IMR-90 (cell line): Measurements from ENCODE around the gene OXSR1. TPM values are rescaled to one million over a fixed set of nuclear protein-coding genes. Genes with fewer than 3 reads are reported as not detected.

Experiments used
- ATAC-seq: fragments of 200-7000 bp; cut with Tn5 transposase; 2 replicates; pipeline ENCODE4 v1.9.1; 2020; ENCODE audit warnings: low read depth, mild to moderate bottlenecking, moderate library complexity
- BruUV-seq: library from RNA; stranded (reverse); fragments of 400-500 nt; replicated peaks from 2 replicates; lab custom pipeline; 2021; lab: Mats Ljungman, UMichigan
- CTCF ChIA-PET: fragments of 300-600 bp; formaldehyde crosslinking; extraction: SDS; loops from one replicate; lab custom pipeline; 2021; ENCODE audit warnings: antibody characterized with exemption; lab: Yijun Ruan, JAX
- POLR2A ChIA-PET: fragments of 300-600 bp; sonication (Branson Sonifier 250); formaldehyde crosslinking; loops from one replicate; lab custom pipeline; 2022; ENCODE audit warnings: antibody characterized with exemption; ENCODE audit not compliant: unreplicated experiment; lab: Charles Lee
- DNase-seq: peaks from one replicate; pipeline ENCODE4 v3.0.0; 2013
- H2AFZ ChIP-seq: replicated peaks from 2 replicates; pipeline ENCODE3; 2013; ENCODE audit warnings: low read length, mild to moderate bottlenecking; ENCODE audit not compliant: poor library complexity
- H2AK5ac ChIP-seq: 2 replicates; pipeline ENCODE4 v1.6.1; 2013; ENCODE audit warnings: low read depth, low read length, inconsistent platforms
- H2AK9ac ChIP-seq: replicated peaks from 2 replicates; pipeline ENCODE3; 2013; ENCODE audit warnings: mild to moderate bottlenecking, low read depth, low read length, moderate library complexity; ENCODE audit not compliant: poor library complexity
- H2BK120ac ChIP-seq: 2 replicates; pipeline ENCODE4 v1.6.1; 2013; ENCODE audit warnings: low read depth, low read length, inconsistent platforms
- H2BK15ac ChIP-seq: 3 replicates; pipeline ENCODE4 v1.6.1; 2013; ENCODE audit warnings: low read depth, low read length, inconsistent platforms
- H2BK20ac ChIP-seq: 2 replicates; pipeline ENCODE4 v1.6.1; 2013; ENCODE audit warnings: low read depth, mild to moderate bottlenecking, inconsistent platforms, low read length, moderate library complexity
- H2BK5ac ChIP-seq: 2 replicates; pipeline ENCODE4 v1.6.1; 2013; ENCODE audit warnings: mild to moderate bottlenecking, low read depth, low read length, inconsistent platforms; ENCODE audit not compliant: poor library complexity, severe bottlenecking
- H3K14ac ChIP-seq: replicated peaks from 2 replicates; pipeline ENCODE4 v1.6.1; 2013; ENCODE audit warnings: low read depth, low read length, inconsistent platforms
- H3K18ac ChIP-seq: 2 replicates; pipeline ENCODE4 v1.6.1; 2013; ENCODE audit warnings: low read depth, low read length, control low read depth
- H3K23ac ChIP-seq: 2 replicates; pipeline ENCODE4 v1.6.1; 2013; ENCODE audit warnings: low read depth, low read length, inconsistent platforms
- H3K27ac ChIP-seq: 2 replicates; pipeline ENCODE4 v1.5.1; 2013; ENCODE audit warnings: mild to moderate bottlenecking, control low read depth, low read length; ENCODE audit not compliant: insufficient read depth
- H3K27me3 ChIP-seq: 2 replicates; pipeline ENCODE4 v1.6.1; 2013; ENCODE audit warnings: low read length; ENCODE audit not compliant: control insufficient read depth, insufficient read depth
- H3K36me3 ChIP-seq: 2 replicates; pipeline ENCODE4 v1.6.1; 2013; ENCODE audit warnings: low read length, mixed read lengths; ENCODE audit not compliant: control insufficient read depth, insufficient read depth
- H3K4ac ChIP-seq: 2 replicates; pipeline ENCODE4 v1.6.1; 2013; ENCODE audit warnings: low read depth, low read length, inconsistent platforms
- H3K4me1 ChIP-seq: 2 replicates; pipeline ENCODE4 v1.6.1; 2013; ENCODE audit warnings: low read length, mixed read lengths; ENCODE audit not compliant: control insufficient read depth, insufficient read depth
- H3K4me2 ChIP-seq: 2 replicates; pipeline ENCODE4 v1.6.1; 2013; ENCODE audit warnings: low read depth, mild to moderate bottlenecking, control low read depth, low read length, moderate library complexity
- H3K4me3 ChIP-seq: 2 replicates; pipeline ENCODE4 v1.5.1; 2013; ENCODE audit warnings: low read depth, mild to moderate bottlenecking, control low read depth, low read length, moderate library complexity; ENCODE audit not compliant: insufficient read depth
- H3K56ac ChIP-seq: 2 replicates; pipeline ENCODE4 v1.6.1; 2013; ENCODE audit warnings: low read length, inconsistent platforms; ENCODE audit not compliant: insufficient read depth; ENCODE audit errors: extremely low read depth
- H3K79me1 ChIP-seq, 2 experiments: 2 replicates each; pipeline ENCODE4 v1.6.1; 2013; ENCODE audit warnings: low read length in 2 of 2, inconsistent platforms in 1 of 2, low read depth in 1 of 2
- H3K9ac ChIP-seq: 2 replicates; pipeline ENCODE4 v1.6.1; 2013; ENCODE audit warnings: low read depth, low read length, control low read depth
- H3K9me1 ChIP-seq: 2 replicates; pipeline ENCODE4 v1.6.1; 2013; ENCODE audit warnings: low read length, inconsistent platforms; ENCODE audit not compliant: insufficient read depth
- H3K9me3 ChIP-seq: 2 replicates; pipeline ENCODE4 v1.6.1; 2013; ENCODE audit warnings: low read length; ENCODE audit not compliant: control insufficient read depth, insufficient read depth
- H4K20me1 ChIP-seq: 2 replicates; pipeline ENCODE4 v1.6.1; 2013; ENCODE audit warnings: low read length, inconsistent platforms; ENCODE audit not compliant: insufficient read depth
- H4K5ac ChIP-seq: 2 replicates; pipeline ENCODE4 v1.6.1; 2013; ENCODE audit warnings: mild to moderate bottlenecking, low read depth, low read length, control low read depth
- H4K8ac ChIP-seq, 2 experiments: 2 replicates each; pipeline ENCODE4 v1.6.1; 2013; ENCODE audit warnings: low read depth in 2 of 2, low read length in 2 of 2, control low read depth in 1 of 2, inconsistent platforms in 1 of 2
- H4K91ac ChIP-seq: 2 replicates; pipeline ENCODE4 v1.6.1; 2013; ENCODE audit warnings: low read depth, low read length, inconsistent platforms; ENCODE audit not compliant: insufficient read depth
- BHLHE40 ChIP-seq: fragments of 150-350 bp; IDR thresholded peaks from 2 replicates; pipeline ENCODE4 v1.6.1; 2016; ENCODE audit warnings: mild to moderate bottlenecking, low read depth, low read length
- CEBPB ChIP-seq: IDR thresholded peaks from 2 replicates; pipeline ENCODE4 v1.6.1; 2012; ENCODE audit warnings: low read depth, low read length, improper control_type of control experiment
- CHD1 ChIP-seq: IDR thresholded peaks from 2 replicates; pipeline ENCODE4 v1.6.1; 2012; ENCODE audit warnings: low read depth, low read length, improper control_type of control experiment
- MAFK ChIP-seq: IDR thresholded peaks from 2 replicates; pipeline ENCODE4 v1.6.1; 2012; ENCODE audit warnings: low read depth, low read length, improper control_type of control experiment
- MXI1 ChIP-seq: IDR thresholded peaks from 2 replicates; pipeline ENCODE4 v1.6.1; 2012; ENCODE audit warnings: low read depth, mild to moderate bottlenecking, low read length, moderate library complexity, borderline replicate concordance
- NFE2L2 ChIP-seq: fragments of 150-350 bp; IDR thresholded peaks from 2 replicates; pipeline ENCODE4 v1.6.1; 2016; ENCODE audit warnings: low read depth, mild to moderate bottlenecking, low read length
- RAD21 ChIP-seq: IDR thresholded peaks from 2 replicates; pipeline ENCODE4 v1.6.1; 2012; ENCODE audit warnings: low read length, improper control_type of control experiment
- RCOR1 ChIP-seq: IDR thresholded peaks from 2 replicates; pipeline ENCODE4 v1.6.1; 2012; ENCODE audit warnings: mild to moderate bottlenecking, low read length, improper control_type of control experiment; ENCODE audit not compliant: insufficient replicate concordance
- WGBS, 2 experiments: methylation state at CpG; one replicate each; pipeline versions ENCODE4 v1.1.5 to v1.1.7; 2013; ENCODE audit warnings: missing lambda C conversion rate in 2 of 2; ENCODE audit not compliant: insufficient read length in 1 of 2; ENCODE audit errors: extremely low coverage in 2 of 2; 5-methylcytosine and 5-hydroxymethylcytosine counted together
- dilution Hi-C: fragments of 300-500 bp; cut with HindIII; formaldehyde crosslinking; loops from one replicate; pipeline ENCODE4 v1.14.3; 2018; ENCODE audit warnings: low sequenced_read_pairs; ENCODE audit not compliant: unreplicated experiment
- in situ Hi-C: fragments of 300-500 bp; cut with MboI; formaldehyde crosslinking; loops from 3 replicates; pipeline ENCODE4 v1.14.3; 2019; ENCODE audit warnings: low sequenced_read_pairs, inconsistent platforms, mixed read lengths
- intact Hi-C: fragments of 100-400 bp; cut with micrococcal nuclease; formaldehyde crosslinking; loops from 2 replicates; pipeline ENCODE4 v1.10.0; 2022
- polyA plus RNA-seq, 3 experiments: library from polyadenylated mRNA; depleted of rRNA; stranded (reverse); fragments of >200 nt; gene quantifications; 2 replicates each; pipeline ENCODE4 v1.2.3, GENCODE V29; 2012; ENCODE audit warnings: low replicate concordance in 1 of 3
- total RNA-seq: library from RNA; depleted of rRNA; stranded (reverse); fragments of >200 nt; gene quantifications from 2 replicates; pipeline ENCODE4 v1.2.3, GENCODE V29; 2012
- TF ChIP-seq, protein P1 (sequence below): conservative IDR thresholded peaks from 2 replicates; pipeline ENCODE4 v1.5.1; 2012; ENCODE audit warnings: mild to moderate bottlenecking, low read depth, low read length, improper control_type of control experiment

The OXSR1 gene
- total and polyA plus RNA-seq, 2 of the 4 experiments (the other 2 are of a cell fraction): 32.9 to 37.6 TPM

- H3K4me2 ChIP-seq: no peak overlapping the region
- H3K56ac ChIP-seq: no peak overlapping the region
- no peak overlapping the region for H2AK5ac ChIP-seq
- H3K9me1 ChIP-seq: 0 out of 2 replicates have a peak, but pooled peaks cover 4% of the 10 kb centered on the region
- DNase-seq (no peak), ATAC-seq (no peak)
- no peak overlapping the region for H2AFZ ChIP-seq
- no peak overlapping the region for H3K4me3 ChIP-seq
- H3K4me1 ChIP-seq: no peaks in the 10 kb centered on the region
- WGBS, 2 experiments: 100% methylated on average over 2 of the region's 11 CpGs; no CpG with 5 or more reads in 1 of the 2 experiments
- no peaks in the 10 kb centered on the region for H3K27me3 ChIP-seq
- intact Hi-C loops: no loop called here
- no peaks in the 10 kb centered on the region for H4K20me1 ChIP-seq
- H3K18ac ChIP-seq: no peak overlapping the region
- H3K36me3 ChIP-seq: peaks cover 66% of the 10 kb centered on the region
- ChIA-PET CTCF (no interaction called here), POLR2A (no interaction called here)
- H3K4ac ChIP-seq: no peak overlapping the region
- H2BK120ac ChIP-seq: no peak overlapping the region
- no peak overlapping the region for H3K14ac ChIP-seq
- H4K91ac ChIP-seq: no peak overlapping the region
- no peak overlapping the region for H3K23ac ChIP-seq
- no peak overlapping the region for H4K8ac ChIP-seq
- H2BK5ac ChIP-seq: no peak overlapping the region
- H3K27ac ChIP-seq: no peak overlapping the region
- H3K9me3 ChIP-seq: no peaks in the 10 kb centered on the region
- H4K5ac ChIP-seq: no peak overlapping the region
- H2BK20ac ChIP-seq: no peak overlapping the region
- TF ChIP-seq MAFK: no peak
- TF ChIP-seq CEBPB: no peak
- no peak for TF ChIP-seq RAD21
- no peak for TF ChIP-seq MXI1
- no peak for TF ChIP-seq BHLHE40
- TF ChIP-seq, protein P1, sequence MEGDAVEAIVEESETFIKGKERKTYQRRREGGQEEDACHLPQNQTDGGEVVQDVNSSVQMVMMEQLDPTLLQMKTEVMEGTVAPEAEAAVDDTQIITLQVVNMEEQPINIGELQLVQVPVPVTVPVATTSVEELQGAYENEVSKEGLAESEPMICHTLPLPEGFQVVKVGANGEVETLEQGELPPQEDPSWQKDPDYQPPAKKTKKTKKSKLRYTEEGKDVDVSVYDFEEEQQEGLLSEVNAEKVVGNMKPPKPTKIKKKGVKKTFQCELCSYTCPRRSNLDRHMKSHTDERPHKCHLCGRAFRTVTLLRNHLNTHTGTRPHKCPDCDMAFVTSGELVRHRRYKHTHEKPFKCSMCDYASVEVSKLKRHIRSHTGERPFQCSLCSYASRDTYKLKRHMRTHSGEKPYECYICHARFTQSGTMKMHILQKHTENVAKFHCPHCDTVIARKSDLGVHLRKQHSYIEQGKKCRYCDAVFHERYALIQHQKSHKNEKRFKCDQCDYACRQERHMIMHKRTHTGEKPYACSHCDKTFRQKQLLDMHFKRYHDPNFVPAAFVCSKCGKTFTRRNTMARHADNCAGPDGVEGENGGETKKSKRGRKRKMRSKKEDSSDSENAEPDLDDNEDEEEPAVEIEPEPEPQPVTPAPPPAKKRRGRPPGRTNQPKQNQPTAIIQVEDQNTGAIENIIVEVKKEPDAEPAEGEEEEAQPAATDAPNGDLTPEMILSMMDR: no peak
- no peak for TF ChIP-seq NFE2L2
- TF ChIP-seq RCOR1: no peak
- TF ChIP-seq CHD1: no peak
- no peak overlapping the region for H3K9ac ChIP-seq
- H3K79me1 ChIP-seq: no peaks in the 10 kb centered on the region; a peak in 1 of 4 replicates
- dilution Hi-C loops: no loop called here
- no peak overlapping the region for H2AK9ac ChIP-seq
- no peak overlapping the region for H2BK15ac ChIP-seq
- in situ Hi-C loops: loop anchor here (10.0 kb wide), 1 partner anchor 219 kb away; the partner anchor contains the start of gene XYLB
- BruUV-seq: no TSS peak
These were observed 39.8 kb upstream of the OXSR1 start for GRCh38 chr3:38125305-38126120.
